Measurements from ENCODE around the gene LLGL2.
"Not testable (repeated sequence)": the region's sequence is repeated elsewhere in the genome, so short reads cannot be mapped to it uniquely, and the experiment has no call there.

LLGL2 gene

DNA sequence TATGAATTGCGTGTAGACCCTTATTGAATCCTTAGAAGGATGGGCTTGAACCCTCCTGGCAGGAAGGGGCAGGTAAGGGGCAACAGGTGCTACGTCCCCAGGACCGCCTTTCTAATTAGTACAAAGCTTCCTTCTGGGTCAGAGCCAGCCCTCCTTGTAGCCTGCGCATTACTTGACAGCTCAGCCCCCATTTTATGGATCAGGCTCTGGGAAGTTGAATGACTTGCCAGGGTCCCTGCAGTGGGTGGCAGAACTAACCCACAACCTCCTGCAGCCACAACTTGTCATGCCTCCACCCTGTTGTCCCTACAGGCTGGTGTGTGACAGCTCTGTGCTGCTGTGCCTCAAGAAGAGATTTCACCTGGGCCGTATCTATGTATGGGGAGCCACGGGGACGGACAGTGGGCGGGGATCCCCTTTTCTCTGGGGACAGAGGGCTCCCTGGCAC is 64.8 kb downstream of the LLGL2 start:
- DNase-seq (ENCODE audit: low read depth in 2 of 2) = no peak

DNA sequence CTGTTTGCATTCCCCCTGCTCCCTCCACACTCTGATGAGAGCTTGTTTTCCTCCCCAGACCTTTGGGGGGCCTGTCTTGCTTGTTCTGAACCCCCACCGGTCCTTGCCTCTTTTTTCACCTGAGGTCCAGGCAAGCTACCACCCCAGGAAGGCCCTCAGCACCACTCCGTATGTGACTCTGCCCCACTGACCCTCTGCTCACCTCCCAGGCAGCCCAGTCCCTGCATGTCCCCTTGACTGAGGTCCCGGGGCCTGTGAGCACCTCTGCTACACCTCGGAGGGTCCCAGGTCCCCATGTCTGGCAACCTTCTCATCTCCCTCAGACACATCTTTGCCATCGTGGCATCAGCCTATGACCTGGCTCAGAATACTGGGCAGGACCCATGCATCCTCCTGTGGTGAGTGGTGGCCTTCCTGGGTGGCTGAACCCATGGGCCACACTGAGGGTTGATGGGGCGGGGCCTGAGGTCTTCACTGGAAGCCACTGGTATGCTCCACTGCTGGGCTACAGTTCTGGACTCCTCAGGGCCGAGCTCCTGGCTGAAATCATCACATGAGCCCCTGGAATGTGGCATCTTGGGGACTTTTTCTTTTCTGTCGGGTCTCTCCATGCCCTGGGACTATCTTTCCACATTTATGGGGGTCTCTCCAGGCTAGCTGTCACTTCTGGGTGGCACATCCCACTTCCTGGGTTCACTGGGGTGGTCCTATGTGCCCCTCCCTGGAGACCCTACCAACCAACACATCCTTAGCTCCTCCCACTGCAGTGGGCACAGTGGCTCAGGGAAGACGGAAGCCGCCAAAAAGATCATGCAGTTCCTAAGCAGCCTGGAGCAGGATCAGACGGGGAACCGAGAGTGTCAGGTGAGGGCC is 65.6 kb downstream of the LLGL2 start:
- no peak for DNase-seq (ENCODE audit: low read depth in 2 of 2)

DNA sequence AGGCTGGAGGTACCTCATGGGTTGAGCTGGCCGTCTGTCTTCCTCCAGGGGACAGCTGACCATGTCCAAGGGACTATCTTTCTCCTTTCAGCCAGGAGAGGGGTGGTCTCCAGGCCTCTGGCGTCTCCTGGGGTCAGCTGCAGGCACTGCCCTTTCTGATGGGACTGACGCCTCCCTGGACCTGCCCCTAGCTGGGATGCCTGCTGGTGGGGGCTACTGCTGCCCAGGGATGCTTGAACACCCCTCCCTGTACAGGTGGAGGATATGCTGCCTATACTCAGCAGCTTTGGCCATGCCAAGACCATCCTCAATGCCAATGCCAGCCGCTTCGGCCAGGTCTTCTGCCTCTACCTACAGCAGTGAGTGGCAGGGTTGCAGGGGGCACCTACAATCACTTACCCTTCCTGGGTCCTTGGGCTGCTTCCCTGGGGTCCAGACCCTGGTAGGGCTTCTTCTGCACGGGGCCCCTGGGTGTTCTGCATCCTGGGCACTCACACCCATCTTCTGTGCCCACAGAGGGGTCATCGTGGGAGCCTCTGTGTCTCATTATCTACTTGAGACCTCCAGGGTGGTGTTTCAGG is 66.3 kb downstream of the LLGL2 start:
- no peak for DNase-seq (ENCODE audit: low read depth in 2 of 2)

DNA sequence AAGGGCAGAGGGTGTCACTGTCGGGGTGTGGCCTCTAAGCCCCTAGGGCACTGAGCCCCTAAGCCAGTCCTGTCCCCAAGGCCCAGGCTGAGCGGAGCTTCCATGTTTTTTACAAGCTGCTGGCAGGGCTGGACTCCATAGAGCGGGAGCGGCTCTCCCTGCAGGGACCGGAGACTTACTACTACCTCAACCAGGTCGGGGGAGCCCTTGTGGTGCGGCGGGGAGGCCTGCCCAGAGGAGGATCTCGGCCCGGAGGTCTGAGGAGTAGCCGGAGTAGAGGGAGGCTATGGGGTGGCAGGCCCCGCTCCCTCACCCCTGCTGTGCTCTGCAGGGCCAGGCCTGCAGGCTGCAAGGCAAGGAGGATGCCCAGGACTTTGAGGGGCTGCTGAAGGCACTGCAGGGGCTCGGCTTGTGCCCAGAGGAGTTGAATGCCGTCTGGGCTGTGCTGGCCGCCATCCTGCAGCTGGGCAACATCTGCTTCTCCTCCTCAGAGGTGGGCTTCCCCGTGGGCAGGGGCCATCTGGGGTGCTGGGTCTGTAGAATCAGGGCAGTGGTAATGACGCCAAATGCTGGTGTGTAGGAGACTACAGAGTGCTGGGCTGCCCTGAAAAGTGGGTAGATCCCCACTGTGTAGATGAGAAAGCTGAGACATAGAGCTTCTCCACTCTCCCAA is 67.0 kb downstream of the LLGL2 start:
- no peak for DNase-seq (ENCODE audit: low read depth in 2 of 2)

DNA sequence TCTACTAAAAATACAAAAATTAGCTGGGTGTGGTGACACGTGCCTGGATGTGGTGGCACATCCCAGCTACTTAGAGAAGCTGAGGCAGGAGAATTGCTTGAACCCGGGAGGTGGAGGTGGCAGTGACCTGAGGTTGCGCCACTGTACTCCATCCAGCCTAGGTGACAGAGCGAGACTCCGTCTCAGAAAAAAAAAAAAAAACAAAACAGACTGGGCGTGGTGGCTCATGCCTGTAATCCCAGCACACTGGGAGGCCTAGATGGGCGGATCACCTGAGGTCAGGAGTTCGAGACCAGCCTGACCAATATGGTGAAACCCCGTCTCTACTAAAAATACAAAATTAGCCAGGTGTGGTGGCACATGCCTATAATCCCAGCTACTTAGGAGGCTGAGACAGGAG is 67.9 kb downstream of the LLGL2 start:
- not testable (repeated sequence) for DNase-seq (ENCODE audit: low read depth in 2 of 2)

GRCh38 chr17:75594499-75595283 is 69.2 kb downstream of the LLGL2 start:
- no peak for DNase-seq (ENCODE audit: low read depth in 2 of 2)

GRCh38 chr17:75595284-75595919 is 69.9 kb downstream of the LLGL2 start:
- DNase-seq (ENCODE audit: low read depth in 2 of 2) = no peak

GRCh38 chr17:75595920-75596313 is 70.4 kb downstream of the LLGL2 start:
- no peak for DNase-seq (ENCODE audit: low read depth in 2 of 2)

- no peak for DNase-seq (ENCODE audit: low read depth in 2 of 2)
These were observed 71.0 kb downstream of the LLGL2 start for GRCh38 chr17:75596320-75597087.

GRCh38 chr17:75601057-75601987 is 75.8 kb downstream of the LLGL2 start:
- no peak for DNase-seq (ENCODE audit: low read depth in 2 of 2)

DNA sequence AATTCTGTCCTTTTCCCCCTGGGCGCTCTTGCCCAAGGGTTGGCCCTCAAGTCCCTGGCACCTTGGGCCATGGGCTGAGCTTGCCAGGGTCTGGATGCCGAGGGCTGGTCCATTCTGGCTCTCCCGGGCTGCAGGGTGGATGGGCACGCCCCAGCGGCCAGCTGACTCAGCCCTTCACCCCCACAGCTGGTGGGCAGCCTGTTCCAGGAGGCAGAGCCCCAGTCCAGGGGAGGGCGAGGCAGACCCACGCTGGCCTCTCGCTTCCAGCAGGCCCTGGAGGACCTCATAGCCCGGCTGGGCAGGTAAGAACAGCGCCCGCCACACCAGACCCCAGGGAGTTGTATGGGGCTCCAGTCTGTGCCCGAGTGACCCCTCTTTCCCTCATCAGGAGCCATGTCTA is 77.1 kb downstream of the LLGL2 start:
- DNase-seq (ENCODE audit: low read depth in 2 of 2) = no peak

DNA sequence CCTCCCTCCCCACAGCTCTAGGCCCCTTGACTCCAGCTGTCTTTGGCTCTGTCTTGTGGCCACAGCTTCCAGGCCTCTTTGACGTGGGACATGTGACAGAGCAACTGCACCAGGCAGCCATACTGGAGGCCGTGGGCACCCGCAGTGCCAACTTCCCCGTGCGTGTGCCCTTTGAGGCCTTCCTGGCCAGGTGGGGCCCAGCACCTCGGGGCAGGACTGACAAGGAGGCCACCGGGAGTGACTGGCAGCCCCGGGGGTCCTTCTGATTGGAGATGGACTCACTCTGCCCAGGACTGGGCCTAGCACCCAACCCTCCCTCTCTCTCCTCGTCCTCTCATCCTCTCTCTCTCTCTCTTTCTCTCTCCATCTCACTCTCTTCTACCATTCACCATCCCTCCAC is 77.6 kb downstream of the LLGL2 start:
- no peak for DNase-seq (ENCODE audit: low read depth in 2 of 2)

GRCh38 chr17:75604034-75604695 is 78.7 kb downstream of the LLGL2 start:
- no peak for DNase-seq (ENCODE audit: low read depth in 2 of 2)

DNA sequence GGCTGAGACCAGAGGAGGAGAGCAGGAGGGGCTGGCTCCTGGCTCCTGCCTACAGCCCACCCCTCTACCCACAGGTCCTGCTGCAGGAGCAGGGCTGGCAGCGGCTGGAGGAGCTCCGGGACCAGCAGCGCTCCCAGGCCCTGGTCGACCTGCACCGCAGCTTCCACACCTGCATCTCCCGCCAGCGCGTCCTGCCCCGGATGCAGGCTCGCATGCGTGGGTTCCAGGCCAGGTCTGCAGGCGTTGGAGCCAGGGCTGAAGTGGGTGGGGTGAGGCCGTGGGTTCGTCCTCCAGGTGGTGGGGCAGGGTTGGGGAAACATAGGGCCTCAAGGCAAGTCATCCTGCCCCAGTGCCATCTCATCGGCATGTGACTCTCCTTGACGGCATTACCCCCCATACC is 80.3 kb downstream of the LLGL2 start:
- no peak for DNase-seq (ENCODE audit: low read depth in 2 of 2)

DNA sequence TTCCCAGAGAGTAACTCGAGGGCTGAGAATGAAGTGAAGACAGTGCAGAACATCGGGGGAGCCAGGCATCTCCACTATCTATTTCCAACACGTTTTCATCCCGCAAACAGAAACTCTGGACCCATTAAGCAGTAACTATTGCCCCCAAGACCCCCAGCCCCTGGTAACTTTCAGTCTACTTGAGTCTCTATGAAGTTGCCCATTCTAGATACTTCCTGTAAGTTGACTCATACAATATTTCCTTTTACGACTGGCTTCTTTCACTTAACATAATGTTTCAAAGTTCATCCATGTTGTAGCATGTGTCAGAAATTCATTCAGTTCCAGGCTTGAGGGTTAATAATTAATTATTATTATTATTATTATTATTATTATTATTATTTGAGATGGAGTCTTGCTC is 81.6 kb downstream of the LLGL2 start:
- DNase-seq (ENCODE audit: low read depth in 2 of 2) = no peak

- DNase-seq (ENCODE audit: low read depth in 2 of 2) = no peak
These were observed 84.8 kb downstream of the LLGL2 start for GRCh38 chr17:75610103-75610984.

GRCh38 chr17:75611851-75612429 is 86.4 kb downstream of the LLGL2 start:
- DNase-seq (ENCODE audit: low read depth in 2 of 2) = no peak
